WI38 (cell line): ENCODE data around the gene LRRFIP2.

Source experiments
- H3K4me3 ChIP-seq: 2 replicates; pipeline ENCODE4 v1.5.1; 2011; ENCODE audit warnings: low read depth, mild to moderate bottlenecking, control low read depth, low read length
- CTCF ChIP-seq: IDR thresholded peaks from 2 replicates; pipeline ENCODE4 v1.5.1; 2012; ENCODE audit warnings: low read depth, mild to moderate bottlenecking, control low read depth, low read length

The LRRFIP2 gene

DNA sequence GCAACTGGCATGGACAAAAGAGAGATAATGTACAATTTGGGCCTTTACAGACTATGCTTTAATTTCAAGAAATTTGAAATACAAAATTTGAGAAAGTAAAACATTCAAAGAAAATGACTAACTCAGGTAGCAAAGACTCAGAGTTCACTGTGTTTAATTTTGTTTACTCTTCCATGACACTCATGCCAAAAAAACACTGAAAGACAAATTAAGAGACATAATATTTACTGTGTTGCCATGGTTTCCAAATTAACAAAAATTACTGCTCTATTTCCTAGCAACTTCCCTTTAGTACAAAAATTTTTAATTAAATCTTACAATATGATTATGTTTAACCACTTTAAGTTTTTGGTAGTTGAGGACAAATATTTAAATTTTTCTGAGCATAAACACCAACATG is 29.6 kb downstream of the LRRFIP2 start:
- TF ChIP-seq CTCF: no peak
- no peak overlapping the region for H3K4me3 ChIP-seq

DNA sequence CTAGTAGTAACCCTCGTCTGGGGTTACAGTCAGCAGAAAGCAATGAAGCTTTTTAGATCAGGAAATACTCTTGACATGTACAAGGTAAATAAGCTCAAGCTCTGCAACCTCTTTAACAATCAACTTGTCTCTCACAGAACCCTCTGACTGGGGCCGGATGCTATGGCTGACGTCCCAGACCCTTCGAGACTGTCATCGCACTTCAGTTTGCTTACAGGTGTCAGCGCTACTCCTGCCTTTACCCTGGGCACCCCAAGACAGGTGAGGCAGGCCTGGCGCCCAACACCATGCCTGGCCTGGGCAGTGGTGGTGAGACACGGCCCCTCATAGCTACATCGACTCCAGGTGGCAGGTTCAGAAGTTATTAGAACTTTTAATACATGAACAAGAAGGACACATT is 30.6 kb downstream of the LRRFIP2 start:
- no peak for TF ChIP-seq CTCF

DNA sequence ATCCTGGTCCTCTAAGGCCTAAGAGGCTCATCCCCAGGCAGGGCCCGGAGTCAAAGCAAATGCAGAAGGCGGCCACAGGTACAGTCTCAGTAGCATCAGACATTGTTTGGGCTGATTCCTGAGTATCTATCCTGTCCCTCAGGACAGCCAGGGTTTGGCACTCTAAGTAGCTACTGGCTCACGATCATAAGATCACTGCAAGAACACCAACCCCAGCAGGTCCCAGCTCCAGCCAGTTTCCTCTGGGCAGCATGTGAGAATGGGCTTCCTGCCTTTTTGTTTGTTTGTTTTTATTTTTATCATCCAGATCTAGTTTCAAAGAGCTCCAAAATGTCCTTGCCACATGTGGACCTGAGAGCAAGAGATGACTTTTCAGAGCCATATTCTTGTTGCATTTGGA is 32.7 kb downstream of the LRRFIP2 start:
- TF ChIP-seq CTCF: no peak
- H3K4me3 ChIP-seq: no peak overlapping the region

More for the DNA sequence above, 30.6 kb downstream of the LRRFIP2 start:
- no peak overlapping the region for H3K4me3 ChIP-seq

DNA sequence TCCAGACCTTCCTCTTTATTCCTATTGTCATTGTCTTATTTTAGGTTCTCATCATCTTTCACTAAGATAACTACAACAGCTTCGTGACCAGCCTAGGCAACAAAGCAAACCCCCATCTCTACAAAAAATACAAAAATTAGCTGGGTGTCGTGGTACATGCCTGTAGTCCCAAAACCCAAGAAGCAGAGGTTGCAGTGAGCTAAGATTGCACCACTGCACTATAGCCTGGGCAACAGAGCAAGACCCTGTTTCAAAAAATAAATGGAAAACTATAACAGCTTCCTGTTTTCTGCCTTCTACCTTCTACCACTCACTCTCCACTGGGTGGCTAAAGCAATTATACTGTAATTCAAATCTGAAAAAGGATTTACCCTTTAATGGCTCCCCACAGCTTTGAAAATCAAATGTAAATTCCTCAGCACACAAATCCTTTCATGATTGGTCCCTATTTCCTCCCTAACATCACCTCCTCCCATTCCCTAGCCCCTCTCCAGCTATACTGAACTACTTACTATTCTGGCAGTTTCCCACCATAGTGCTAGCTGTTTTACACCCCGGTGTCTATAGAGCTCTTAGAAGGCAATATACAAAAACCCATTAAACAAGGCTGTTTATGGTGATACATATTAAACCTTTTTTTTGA is 33.4 kb downstream of the LRRFIP2 start:
- TF ChIP-seq CTCF: no peak
- H3K4me3 ChIP-seq: no peak overlapping the region

- TF ChIP-seq CTCF: no peak
- H3K4me3 ChIP-seq: no peak overlapping the region
Observed at GRCh38 chr3:37139567-37140052, 34.8 kb downstream of the LRRFIP2 start.

GRCh38 chr3:37138816-37139215 is 35.6 kb downstream of the LRRFIP2 start:
- no peak overlapping the region for H3K4me3 ChIP-seq
- TF ChIP-seq CTCF: no peak

- TF ChIP-seq CTCF: no peak
- no peak overlapping the region for H3K4me3 ChIP-seq
Observed at GRCh38 chr3:37137516-37137915, 36.9 kb downstream of the LRRFIP2 start.
